K562 treated with DMSO at 1 percent for 12 hours (cell line): ENCODE measurements around the gene CCNT2. TPM values are rescaled to one million over a fixed set of nuclear protein-coding genes. Genes with fewer than 3 reads are reported as not detected.

ENCODE experiments used
- total RNA-seq: library from RNA; unstranded; fragments of 300-600 nt; gene quantifications from 2 replicates; pipeline ENCODE4 v1.2.3, GENCODE V29; 2022; ENCODE audit not compliant: insufficient read depth

CCNT2 gene
- 2.0 and 12.5 TPM in 2 replicates for total RNA-seq

DNA sequence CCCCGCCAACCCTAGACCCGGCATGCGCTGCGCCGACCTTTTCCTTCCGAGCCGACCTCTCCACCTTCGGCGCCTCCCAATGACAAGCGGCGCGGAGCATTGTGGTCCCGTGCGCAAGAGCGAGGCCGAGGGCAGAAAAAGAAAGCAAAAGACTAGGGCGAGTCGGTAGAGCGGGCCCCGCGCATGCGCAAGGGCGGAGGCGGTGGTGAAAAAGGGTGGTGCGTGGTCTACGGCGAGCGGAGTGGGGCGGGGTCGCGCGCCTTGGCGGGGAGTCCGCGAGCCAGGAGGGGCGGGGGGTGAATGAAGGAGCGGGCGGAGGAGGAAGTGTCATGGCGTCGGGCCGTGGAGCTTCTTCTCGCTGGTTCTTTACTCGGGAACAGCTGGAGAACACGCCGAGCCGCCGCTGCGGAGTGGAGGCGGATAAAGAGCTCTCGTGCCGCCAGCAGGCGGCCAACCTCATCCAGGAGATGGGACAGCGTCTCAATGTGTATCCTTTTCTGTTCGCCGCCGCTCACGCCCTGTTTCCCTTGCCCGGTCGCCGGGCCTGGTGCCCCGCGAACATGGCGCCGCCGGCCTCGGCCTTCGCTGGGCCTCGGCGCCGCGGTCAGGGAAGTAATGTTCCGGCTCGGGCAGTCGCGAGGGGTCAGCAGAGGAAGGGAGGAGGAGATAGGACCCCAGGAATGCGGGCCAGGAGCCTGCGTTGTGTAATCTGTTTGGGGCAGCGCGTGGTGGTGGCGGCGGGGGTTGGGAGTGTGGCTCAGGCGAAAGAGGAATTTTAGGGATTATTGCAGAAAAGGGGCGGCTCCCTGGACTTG, at the start of gene CCNT2:
CCNT2 (plus strand) TSS at position 297 of the 815 bp plus-strand sequence; CDS start at position 330, 33 bp downstream.

Other genes starting within 250 kb of the CCNT2 start
- gene TMEM163, start 199.8 kb upstream of the CCNT2 start, total RNA-seq: not detected in 2 replicates
- not detected in 2 replicates for gene ACMSD, start 80.2 kb upstream of the CCNT2 start, total RNA-seq
- gene MAP3K19, start 128.6 kb downstream of the CCNT2 start, total RNA-seq: not detected in 2 replicates
- 18.7 and 46.1 TPM in 2 replicates for gene RAB3GAP1, start 133.5 kb downstream of the CCNT2 start, total RNA-seq